Hematopoietic multipotent progenitor cell treated with erythropoietin and hydrocortisone succinate and interleukin-3 and kit ligand, for 8 days (in vitro differentiated cells): ENCODE results near the gene LRGUK.
"Not testable (repeated sequence)": the region's sequence is repeated elsewhere in the genome, so short reads cannot be mapped to it uniquely, and the experiment has no call there.

Experiments
- DNase-seq: peaks from one replicate; pipeline ENCODE4 v3.0.0-alpha.2; 2015

Gene LRGUK

DNA sequence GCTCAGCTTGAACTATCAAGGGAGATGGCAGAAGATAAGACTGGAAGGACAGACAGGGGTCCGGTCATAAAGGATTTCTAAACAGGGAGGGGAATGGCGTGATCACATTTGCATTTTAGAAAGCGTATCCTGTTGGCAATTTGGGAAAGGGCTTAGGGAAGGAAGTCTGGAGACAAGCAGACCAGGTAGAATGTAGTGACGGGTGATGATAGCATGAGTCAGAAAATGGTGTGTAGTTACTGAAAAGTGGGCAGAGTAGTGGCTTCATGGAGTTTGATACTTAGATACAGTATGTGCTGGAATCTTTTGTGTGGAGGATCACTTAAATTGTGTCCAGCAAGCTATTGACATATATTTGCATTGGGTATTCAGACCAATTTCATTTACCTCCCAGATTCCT lies 61.2 kb downstream of the LRGUK start:
- no peak for DNase-seq

DNA sequence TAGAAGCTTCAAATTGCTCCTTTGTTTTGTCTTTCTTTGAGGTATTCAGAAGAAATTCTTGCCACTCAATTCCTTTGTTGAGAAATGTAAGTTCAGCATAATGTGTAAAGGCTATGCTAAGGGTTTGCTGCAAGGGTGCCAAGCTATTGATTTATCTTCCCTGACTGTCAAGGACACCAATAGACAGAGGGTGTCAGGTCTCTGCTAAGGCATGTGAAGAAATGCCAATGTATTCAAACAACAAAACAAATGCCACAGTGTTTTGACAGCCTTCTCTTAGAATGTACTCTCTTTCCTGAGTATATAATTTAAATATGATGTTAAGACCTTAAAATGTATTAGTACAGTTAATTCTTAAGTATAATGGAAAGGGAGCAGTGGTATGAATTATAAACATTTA lies 62.4 kb downstream of the LRGUK start:
- no peak for DNase-seq

DNA sequence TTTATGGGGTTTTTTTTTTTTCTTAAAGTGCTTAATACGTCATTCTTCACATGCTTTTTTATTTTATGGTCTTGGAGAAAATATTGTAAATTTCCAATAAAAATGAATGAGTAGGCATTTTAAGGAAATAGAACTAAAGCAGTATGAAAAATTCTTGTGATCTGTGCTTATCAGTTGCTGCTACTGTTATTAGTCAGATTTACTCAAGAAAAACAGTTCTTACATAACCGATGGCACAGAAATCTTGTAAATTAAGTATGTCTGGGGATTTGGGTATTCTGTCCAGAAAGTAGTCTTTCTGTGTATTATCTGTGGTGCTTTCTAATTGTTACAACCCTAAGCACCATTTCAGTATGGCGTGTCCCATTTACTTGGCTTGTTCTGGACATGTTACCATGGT lies 64.7 kb downstream of the LRGUK start:
- no peak for DNase-seq

DNA sequence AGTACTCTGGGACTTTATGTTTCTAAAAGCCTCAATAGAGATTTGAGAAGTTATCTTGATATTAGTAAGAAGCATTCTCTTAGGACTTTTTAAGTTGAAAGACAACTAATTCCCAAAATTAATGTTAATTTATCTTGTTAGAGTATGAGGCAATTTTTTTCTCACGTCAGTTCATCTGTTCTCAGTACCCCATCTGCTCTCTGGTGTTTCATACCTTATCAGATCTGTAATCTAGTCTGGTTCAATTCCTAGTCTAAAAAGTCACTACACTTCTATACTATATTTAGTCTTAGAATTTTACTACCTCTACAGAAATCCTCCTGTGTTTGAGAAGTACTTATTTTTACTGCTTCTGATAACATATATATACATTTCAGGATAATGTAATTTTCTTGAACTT lies 66.1 kb downstream of the LRGUK start:
- DNase-seq = no peak

DNA sequence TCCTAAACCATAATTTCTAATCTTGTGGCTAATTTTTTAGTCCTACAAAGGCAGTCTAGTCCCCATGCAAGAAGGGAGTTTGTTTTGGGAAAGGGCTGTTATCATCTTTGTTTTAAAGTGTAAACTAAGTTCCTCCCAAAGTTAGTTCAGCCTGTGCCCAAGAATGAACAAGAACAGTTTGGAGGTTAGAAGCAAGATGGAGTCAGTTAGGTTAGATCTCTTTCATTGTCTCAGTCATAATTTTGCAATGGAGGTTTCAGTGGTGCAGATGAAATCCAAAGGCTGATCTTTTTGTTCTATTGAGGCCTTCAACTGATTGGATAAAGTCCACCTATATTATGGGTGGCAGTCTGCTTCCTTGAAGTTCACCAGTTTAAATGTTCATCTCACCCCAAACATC lies 68.1 kb downstream of the LRGUK start:
- DNase-seq = no peak

DNA sequence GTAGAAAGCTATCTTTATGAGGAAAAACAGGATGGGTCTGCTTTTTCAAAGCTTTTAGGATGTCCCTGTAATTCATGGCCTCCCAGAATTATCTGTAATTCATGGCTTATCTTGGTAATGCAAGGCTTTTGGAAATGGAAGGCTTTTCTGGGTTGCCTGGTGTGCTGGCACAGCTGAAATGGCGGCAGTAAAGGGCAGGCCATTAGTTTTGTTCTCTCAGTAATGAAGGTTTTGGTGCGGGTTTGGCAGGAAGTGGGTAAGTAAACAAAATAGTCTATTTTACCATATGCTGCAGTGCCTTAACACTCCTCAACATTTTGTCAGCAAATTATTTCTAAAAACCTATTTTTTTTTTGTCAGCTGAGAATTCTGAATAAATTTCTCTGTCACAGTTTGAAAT lies 69.3 kb downstream of the LRGUK start:
- no peak for DNase-seq

DNA sequence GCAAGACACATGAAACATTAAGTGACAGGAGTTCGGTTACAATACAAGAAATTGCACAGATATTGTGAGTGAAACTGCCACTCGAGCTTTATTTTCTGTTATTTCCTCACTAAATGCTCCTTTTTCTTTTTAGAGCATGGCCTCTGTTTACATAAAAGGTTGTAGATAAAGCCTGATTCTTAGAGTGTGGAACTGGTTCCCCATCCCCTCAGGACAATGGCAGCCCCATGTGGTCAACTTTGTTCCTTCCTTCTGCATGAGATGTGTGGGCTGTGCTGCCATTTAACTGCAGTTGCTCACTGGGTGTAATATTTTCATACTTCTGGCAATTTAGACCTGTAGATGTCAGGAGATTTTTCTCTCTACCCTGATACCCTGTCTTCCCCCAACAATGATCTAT lies 70.2 kb downstream of the LRGUK start:
- no peak for DNase-seq

DNA sequence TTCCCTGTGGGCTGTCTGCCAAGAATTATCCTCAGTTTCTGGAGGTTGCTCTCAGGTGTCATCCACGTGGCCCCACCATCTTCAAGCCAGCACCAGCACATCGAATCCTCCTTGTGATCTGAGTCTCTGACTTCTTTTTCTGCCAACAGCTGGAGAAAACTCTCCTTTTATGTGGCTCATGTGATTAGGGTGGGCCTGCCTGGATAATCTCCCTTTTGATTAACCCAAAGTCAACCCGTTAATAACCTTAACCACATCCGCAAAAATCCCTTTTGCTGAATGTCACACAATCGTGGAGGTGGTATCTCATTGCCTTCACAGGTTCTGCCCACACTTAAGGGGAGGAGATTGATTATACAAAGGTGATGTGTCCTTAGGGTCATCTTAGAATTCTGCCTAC lies 73.8 kb downstream of the LRGUK start:
- DNase-seq = no peak

DNA sequence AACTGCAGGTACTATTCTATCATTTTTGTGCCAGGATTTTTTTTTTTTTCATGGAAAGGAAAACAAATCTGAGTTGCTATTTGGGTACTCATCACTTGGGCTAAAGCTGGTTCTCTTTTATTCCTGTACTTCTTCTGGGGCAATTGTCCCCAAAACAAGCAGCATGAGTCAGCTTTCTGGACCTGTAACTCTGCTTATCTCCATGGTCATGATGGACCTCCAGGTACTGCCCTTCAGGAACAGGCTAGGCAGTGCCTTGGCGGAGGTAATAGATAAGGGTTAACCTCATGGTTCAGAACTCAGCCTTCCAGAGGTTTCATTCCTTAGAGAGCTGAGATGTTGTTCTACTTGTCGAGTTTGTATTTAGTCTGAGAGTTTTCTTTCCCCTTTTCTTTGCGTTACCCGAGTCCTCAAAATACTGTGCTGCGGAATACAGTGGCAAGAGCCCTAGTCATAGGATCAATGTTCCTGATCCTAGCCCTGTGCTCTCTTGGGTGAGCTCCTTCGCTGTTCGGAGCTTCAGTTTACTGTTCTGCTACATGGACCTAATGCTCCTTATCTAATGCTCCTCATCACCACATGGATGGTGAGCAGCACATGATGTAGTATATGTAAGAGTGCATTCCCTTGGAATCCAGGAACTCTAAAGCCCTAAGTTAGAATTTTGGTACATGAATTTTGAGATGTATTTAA lies 74.6 kb downstream of the LRGUK start:
- no peak for DNase-seq

DNA sequence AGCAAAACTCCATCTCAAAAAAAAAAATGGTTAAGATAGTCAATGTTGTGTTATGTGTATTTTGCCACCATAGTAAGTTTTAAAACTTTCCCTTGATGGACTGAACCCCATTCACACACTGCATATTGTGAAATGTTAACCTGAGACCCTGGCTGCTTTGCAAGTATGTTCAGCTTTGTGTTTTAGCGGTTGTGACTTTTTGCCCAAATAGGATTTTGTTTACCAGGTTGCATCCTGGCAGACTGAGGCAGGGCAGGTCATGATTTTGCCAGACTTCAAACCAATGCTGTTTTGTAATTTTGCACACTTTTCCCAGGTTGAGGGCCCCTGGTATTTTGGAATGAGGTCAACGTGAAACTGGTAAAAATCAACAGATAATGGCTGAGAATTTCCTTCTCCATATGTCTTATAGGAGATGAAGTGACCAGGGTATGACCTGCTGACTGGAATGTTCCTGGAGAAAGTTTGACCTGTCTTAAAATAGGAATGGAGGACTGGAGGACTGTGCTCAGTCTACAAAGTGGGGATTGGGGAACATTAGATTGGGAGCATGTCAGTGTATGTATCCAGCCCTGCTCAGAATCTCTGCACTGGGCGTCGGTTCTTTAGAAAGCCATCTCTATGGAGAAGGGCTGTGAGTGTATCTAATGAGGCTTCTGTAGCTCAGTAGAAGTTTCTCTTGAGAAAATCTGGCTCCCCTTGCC lies 76.2 kb downstream of the LRGUK start:
- no peak for DNase-seq

DNA sequence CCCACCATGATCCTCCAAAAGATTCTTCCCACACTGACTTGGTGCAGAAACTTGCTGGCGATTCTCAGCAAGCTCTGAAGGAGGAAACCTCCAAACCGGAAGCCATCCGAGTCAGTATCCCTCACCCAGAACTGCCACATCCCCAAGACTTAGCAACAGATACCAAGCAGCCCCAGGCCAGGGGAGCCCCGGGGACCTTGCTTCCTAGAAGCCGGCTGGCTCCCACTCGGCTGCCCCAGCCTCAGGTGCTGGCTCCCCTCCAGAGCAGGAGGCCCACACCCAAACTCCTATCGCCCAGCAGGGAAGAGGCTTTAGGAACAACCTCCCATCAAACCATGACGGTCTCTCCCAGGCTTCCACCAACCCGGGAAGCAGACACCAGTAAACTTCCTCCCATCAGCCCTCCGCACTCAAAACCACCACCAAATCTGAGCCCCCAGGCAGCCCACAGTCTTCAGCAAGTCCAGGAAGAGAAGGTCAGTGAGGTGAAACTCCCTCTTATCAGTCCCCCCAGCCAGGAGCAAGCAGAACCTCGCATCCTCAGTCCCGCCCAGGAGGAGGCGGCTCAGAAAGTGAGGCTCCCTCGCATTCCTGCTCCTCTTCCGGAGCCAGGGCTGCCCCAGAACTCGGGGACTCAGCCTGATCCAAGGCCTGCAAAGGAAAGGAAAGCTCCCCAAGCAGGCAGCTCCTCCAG lies 82.3 kb downstream of the LRGUK start:
- no peak for DNase-seq

DNA sequence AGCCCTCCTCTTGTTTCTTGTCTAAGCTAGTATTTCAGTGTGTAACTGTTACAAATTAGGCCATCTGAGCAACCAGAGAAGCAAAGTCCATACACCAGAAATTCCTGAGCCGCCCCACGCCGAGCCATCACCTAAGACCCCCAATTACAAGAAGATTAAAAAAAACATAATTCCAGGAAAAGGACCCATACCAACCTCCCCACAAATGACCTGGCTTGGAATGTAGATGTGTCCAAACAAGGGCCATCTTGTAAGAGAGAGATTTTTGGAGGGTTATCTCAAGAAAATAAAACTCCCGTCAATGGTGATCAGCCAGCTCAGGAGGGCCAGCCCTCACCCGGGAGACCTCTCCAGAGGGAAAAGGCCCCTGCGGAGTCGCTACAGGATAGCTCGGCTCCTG lies 83.1 kb downstream of the LRGUK start:
- no peak for DNase-seq

DNA sequence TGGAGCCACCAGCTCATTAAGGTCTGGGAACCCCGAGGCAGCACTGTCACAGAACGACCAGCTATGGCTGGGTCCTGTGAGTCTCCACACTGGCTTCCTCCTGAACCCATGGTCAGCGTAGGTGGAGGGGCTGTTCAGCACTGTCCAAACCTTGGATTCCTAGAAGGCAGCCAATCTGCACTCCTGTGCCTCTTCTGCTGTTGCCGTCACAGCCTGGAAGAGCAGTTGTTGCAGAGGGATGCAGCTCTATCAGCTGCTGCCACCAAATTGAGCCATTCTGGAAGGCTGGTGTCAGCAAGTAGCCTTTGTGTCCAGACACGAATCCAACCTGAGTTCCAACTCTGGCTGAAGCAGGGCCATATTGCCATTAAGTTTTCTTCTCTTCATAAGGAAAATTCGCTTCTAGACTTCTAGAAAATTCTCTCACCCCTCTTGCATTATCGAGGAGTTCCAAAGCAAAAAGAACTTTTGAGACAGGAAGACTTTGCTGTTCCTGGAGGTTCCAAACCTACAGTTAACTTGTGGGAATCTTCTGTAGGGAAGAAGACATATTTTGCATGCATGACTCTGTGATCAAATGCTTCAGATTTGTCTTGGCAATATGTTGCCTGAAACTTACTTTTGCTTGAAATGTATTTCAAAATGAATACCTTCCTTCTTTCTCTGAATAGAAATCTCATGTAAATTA lies 84.0 kb downstream of the LRGUK start:
- no peak for DNase-seq

DNA sequence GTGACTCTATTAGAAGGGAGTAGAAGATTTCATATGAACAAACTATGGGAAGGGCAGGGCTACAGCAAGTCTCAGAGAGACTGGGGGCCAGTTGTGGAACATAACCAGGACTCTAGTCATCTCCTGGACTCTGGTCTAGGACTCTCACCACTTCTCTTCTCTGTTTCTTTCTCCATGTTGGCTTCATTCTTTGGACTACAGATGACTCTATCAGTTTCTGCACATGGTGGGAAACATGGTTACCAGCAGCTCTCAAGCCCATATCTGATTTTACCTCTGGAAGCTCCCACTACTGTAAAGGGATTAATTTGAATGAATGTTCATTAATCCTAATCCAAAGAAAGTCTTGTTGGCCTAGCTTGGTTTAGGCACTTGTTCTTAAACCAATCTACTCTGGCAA lies 84.7 kb downstream of the LRGUK start:
- DNase-seq = no peak

DNA sequence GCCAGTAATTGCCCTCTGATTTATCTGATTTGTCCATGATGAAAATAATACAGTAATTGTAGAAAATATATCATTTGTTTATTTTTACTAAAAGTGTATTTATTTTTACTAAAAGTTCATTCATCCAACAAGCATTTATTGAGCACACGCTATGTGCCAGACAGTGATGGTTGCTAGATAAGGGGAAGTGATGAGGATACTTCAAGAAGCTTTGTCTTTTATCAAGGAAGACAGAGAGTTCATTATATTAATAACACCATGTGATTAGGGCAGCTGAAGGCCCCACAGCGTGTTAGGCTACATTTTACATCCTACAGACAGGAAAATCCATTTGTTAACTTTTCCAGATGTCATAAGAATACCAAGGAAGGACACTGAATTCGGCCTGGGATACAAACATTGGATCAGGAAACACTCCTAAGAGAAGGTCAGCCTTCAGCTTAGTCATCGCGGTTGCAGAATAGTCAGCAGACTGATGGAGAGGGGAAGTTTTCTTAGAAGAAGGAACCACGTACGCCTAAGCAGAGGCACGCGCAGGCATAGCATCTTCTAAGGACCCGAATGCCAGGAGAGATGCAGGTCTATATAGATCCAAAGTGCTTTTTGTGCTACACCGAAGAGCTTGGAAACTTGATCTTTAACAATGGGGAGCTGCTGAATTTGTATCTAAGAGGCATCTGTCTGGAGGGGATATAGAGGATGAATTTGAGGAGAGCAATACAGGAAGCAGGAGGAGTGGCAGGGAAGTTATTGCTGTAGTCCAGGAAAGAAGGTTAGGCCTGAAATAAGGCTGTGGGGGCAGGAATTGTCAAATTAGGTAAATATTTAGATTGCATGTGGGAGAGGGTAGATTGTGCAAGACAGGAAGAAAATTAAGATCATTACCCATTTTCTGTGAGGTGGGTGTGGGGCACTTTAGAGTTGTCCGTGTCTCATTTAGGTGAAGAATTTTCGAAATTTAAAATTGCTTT lies 85.7 kb downstream of the LRGUK start:
- no peak for DNase-seq

DNA sequence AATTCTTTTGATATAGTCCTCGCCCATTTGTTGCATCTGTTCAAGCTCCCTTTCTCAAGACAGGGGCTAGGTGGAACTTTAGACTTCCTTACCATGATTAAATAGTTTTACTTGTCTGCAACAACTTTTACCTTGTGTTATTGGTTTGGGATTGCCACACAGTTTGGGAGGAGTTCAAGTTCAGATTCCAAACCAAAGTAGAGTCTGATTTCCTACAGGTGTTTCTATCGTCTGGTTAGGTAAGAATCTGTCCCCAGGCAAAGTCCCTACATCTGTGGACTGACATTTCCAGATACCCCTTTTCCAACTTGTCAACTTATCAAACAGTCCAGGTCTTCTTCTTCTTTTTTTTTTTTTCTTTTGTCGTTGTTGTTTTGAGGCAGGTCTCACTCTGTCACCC lies 93.1 kb downstream of the LRGUK start:
- no peak for DNase-seq

DNA sequence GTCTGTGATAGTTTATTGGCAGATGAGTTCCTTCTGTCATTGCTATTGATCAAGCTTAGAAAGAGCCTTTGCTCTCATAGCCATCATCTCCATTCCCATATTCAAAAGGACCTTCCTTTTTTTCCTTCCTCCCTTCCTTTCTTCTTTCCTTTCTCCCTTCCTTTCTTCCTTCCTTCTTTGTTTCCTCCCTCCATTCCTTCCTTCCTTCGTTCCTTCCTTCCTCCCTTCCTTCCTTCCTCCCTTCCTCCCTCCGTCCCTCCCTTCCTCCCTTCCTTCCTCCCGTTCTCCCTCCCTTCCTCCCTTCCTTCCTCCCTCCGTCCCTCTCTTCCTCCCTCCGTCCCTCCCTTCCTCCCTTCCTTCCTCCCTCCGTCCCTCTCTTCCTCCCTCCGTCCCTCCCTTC lies 104.2 kb downstream of the LRGUK start:
- DNase-seq = not testable (repeated sequence)

DNA sequence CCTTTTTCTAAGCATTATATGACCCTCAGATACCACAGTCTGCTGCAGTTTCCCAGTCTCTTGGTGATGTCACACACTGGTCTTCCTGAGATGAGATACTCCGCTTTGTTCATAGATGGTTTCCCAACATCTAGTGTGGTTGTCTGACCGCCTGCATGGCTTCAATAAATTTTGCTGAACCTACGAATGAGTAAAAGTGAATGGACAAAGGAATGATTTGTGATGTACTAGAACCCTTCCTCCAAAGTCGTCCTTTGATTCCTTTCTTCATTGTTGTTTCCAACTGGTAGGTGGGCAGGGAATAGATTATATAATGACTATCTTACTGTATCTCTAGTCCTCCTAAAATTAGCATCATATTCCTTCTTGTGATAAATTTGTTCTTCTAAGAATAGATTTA lies 107.1 kb downstream of the LRGUK start:
- DNase-seq = no peak

DNA sequence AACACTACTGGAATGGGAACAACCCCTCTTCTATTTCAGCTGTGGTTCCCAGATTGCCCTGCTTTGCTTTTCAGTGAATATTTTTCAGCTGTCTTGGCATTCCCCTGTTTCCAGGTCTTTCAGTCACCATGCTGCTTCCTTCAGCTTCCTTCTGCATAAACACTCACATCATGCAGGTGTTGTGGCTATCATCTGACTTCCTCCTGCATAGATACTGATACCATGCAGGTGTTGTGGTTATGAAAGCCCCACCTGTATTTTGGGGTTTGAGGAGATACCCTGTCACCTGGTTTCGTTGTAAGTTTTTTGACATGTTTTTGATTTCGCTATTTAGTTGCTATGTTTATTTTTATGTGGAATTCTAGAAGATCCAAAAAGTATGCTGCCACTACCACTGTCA lies 118.1 kb downstream of the LRGUK start:
- DNase-seq = no peak

DNA sequence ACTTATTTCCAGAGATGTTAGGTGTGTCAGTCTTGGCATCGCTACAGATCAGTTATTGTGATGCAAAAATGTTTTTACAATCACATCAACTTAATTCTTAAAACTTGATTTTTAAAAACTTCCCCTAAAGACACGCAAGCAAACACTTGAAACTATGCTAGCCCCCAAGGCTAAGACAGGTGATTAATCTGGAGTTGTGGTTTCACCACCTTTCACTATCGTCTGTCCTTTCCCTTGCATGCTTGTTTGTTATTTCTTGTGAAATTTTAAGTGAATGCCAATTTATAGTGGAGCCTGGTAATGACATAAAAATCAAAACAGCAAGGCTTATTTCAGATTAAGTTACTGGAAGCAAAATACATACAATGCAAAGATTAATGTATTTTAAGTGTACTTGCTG lies 119.2 kb downstream of the LRGUK start:
- DNase-seq = no peak

DNA sequence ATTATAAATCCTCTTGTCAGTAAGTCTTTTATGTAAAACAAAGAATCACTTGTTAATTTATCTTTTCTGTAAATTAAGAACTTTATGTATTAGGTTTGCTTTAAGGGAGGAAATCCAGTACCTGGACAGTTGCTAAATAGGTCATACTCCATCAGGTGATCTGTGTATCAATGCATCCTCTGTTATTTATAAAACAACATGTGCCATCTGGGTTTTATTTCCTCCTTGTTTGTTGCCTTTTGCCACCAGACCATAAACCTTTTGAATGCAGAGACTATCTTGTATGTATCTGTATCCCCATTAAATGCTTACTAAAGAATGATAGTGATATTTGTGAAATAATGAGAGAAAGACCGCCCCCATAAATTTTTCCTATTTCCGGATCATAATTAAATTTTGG lies 119.6 kb downstream of the LRGUK start:
- no peak for DNase-seq

DNA sequence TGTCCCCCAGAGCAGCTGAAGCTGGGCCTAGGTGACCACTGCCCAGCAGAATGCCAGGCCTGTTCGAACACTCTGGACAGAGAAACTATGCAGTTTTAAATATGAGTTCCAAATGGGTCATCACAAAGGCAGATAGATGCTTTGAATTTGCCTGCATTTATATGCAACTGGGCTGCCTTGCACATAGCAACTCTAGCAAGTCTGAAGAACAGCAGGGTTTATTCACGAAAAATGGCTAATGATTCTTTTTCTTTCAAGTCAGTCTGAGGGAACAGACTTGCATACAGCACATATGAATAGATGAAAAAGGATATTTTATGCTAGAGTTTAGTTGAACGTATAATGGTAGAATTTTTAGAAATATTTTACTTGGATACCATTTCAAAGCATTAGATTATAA lies 121.1 kb downstream of the LRGUK start:
- DNase-seq = no peak

DNA sequence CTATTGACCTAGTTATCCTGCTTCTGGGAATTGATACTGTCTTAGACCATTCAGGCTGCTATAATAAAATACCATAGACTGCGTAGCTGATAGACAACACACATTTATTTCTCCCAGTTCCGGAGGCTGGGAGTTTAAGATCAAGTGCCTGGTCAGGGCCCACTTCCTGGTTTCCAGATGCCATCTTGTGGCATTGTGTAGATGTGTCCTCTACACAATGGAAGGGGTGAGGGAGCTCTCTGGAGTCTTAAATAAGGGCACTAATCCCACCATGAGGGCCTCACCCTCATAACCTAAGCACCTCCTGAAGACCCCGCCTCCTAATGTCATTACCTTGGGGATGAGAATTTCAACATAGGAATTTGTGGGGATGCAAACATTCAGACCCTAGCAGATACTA lies 127.2 kb downstream of the LRGUK start:
- no peak for DNase-seq
